Activated T-cell treated with anti-CD3 and anti-CD28 coated beads, Interleukin-2, amount 50 U/mL, for 72 hours (primary cell): ENCODE data around the gene DLGAP3. TPM values are rescaled to one million over a fixed set of nuclear protein-coding genes. Genes with fewer than 3 reads are reported as not detected.
A peak's percentile ranks its signal among the peaks of the same experiment; 100 is the strongest.

ENCODE experiments used
- ATAC-seq, 2 donors: fragments of 150-1000 bp; cut with Tn5 transposase; replicated peaks in 1 of 2; 2 replicates each; pipeline ENCODE4 v1.10.0; 2021; ENCODE audit warnings: moderate library complexity in 2 of 2, mild to moderate bottlenecking in 1 of 2
- DNase-seq, 2 donors: peaks; one replicate each; pipeline ENCODE4 v3.0.0; 2021 to 2022; ENCODE audit warnings: mixed read lengths in 1 of 2
- H3K27ac Mint-ChIP-seq: one replicate; pipeline ENCODE4 v1.8.0; 2022; ENCODE audit warnings: mild to moderate bottlenecking, moderate library complexity, mixed read lengths
- H3K27me3 Mint-ChIP-seq: one replicate; pipeline ENCODE4 v1.8.0; 2022; ENCODE audit warnings: low read depth, mixed read lengths
- H3K36me3 Mint-ChIP-seq, 2 donors: one replicate each; pipeline ENCODE4 v1.8.0; 2022; ENCODE audit warnings: mixed read lengths in 2 of 2, mild to moderate bottlenecking in 1 of 2; ENCODE audit not compliant: insufficient read depth in 2 of 2
- H3K4me1 Mint-ChIP-seq: one replicate; pipeline ENCODE4 v1.8.0; 2022; ENCODE audit warnings: low read depth, mixed read lengths
- H3K4me3 Mint-ChIP-seq, 2 donors: one replicate each; pipeline ENCODE4 v1.8.0; 2022; ENCODE audit warnings: mild to moderate bottlenecking in 2 of 2, mixed read lengths in 2 of 2, moderate library complexity in 2 of 2
- H3K9me3 Mint-ChIP-seq, 2 donors: one replicate each; pipeline ENCODE4 v1.8.0; 2022; ENCODE audit warnings: mixed read lengths in 2 of 2
- total RNA-seq, 2 donors: library from RNA; stranded (reverse); gene quantifications; one replicate each; pipeline ENCODE4 v1.2.3, GENCODE V29; 2022

DLGAP3 gene
- total RNA-seq, 2 donors from 2014 or later = 1.4 to 1.8 TPM

DNA sequence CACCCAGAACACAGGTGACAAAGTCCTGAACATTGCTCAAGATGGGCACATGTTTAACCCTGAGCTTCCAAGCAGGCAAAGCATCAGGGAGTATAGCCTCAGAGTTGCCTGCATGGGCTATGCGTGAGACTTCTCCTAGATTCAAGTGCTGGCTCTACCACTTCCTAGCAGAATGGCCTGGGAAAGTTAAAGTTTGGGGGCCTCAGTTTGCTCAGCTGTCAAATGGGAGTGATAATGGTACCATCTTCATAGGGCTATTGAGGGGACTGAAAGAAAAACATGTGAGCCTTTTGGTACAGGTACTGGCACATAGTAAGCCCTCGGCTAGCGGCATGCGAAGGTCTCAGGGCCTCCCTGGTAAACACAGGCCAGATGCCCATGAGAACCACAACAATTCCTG, 41.9 kb downstream of the DLGAP3 start:
- Mint-ChIP-seq H3K27me3 (peaks cover 44% of the 10 kb centered on the region), H3K36me3 (peaks cover 4% of the 10 kb centered on the region in 2 donors), H3K9me3 (peaks cover 5 to 6% of the 10 kb centered on the region in 2 donors), H3K4me1 (peaks cover 6% of the 10 kb centered on the region), H3K4me3 (no peak overlapping the region), H3K27ac (no peak overlapping the region)
- no peak for DNase-seq
- ATAC-seq = no peak

- Mint-ChIP-seq H3K36me3 (no peaks in the 10 kb centered on the region), H3K4me3 (peak overlapping the region; percentile 80), H3K9me3 (no peaks in the 10 kb centered on the region), H3K27me3 (peaks cover 51% of the 10 kb centered on the region), H3K4me1 (peaks cover 6% of the 10 kb centered on the region), H3K27ac (no peak overlapping the region)
- DNase-seq = peak; percentile 63 to 69
- peak; percentile 85 to 86 for ATAC-seq
These were observed 43.8 kb downstream of the DLGAP3 start for GRCh38 chr1:34885405-34886247.

DNA sequence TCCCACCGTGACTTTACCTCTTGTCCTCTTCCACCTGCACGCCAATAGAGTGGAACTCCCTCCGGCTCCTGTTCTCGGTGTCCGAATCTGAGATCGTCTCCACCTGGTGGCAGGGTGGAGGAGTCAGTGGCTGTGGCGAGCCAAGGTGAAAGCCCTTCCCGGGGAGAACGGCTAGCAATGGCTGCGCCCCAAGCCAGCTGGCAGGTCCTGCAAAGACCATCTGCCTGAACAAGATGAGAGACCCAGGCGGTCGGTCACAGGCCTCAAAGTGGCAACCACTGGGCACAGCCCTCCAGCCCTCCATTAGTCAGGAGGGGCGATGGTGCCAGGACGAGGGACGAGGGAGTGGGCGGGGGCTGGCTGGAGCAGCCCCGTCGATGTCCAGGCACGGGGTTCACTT, 44.5 kb downstream of the DLGAP3 start:
- Mint-ChIP-seq H3K9me3 (no peaks in the 10 kb centered on the region), H3K36me3 (no peaks in the 10 kb centered on the region), H3K27ac (no peak overlapping the region), H3K4me1 (peaks cover 6% of the 10 kb centered on the region), H3K27me3 (peaks cover 51% of the 10 kb centered on the region), H3K4me3 (peak overlapping the region; percentile 80)
- ATAC-seq = peak in 1 of 2 donors; percentile 12
- DNase-seq = no peak

GRCh38 chr1:34884536-34884935, 44.9 kb downstream of the DLGAP3 start:
- Mint-ChIP-seq H3K27me3 (peaks cover 47% of the 10 kb centered on the region), H3K4me1 (peaks cover 6% of the 10 kb centered on the region), H3K4me3 (peak overlapping the region; percentile 80), H3K9me3 (no peaks in the 10 kb centered on the region), H3K27ac (no peak overlapping the region), H3K36me3 (no peaks in the 10 kb centered on the region)
- ATAC-seq = no peak
- DNase-seq = no peak

- peaks cover 36% of the 10 kb centered on the region for H3K27me3 Mint-ChIP-seq
- no peaks in the 10 kb centered on the region for H3K4me1 Mint-ChIP-seq
- DNase-seq (no peak), ATAC-seq (no peak)
- no peak overlapping the region for H3K27ac Mint-ChIP-seq
- H3K4me3 Mint-ChIP-seq = no peak overlapping the region
- H3K9me3 Mint-ChIP-seq = no peaks in the 10 kb centered on the region
- H3K36me3 Mint-ChIP-seq = no peaks in the 10 kb centered on the region
These were observed 50.2 kb downstream of the DLGAP3 start for GRCh38 chr1:34879230-34879629.

DNA sequence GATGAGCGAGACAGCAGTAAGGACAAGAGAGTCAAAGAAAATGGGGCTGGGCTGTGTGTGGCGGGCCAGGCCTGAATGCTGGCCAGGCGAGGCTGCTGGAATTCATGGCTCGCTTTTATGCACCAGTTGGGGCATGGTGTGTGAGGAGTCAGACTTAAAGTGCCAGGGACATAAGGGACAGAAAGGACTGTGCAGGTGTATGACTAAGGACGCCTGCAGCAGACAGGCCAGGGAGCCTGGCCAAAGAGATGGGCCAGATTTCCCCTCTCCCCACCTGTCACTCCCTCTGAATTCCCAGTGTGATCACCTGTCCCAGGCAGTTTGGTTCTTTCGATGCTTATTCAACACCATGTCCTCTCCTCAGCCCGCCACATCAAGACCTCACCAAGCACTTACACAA, 53.0 kb downstream of the DLGAP3 start:
- Mint-ChIP-seq H3K27ac (no peak overlapping the region), H3K9me3 (no peaks in the 10 kb centered on the region)

DNA sequence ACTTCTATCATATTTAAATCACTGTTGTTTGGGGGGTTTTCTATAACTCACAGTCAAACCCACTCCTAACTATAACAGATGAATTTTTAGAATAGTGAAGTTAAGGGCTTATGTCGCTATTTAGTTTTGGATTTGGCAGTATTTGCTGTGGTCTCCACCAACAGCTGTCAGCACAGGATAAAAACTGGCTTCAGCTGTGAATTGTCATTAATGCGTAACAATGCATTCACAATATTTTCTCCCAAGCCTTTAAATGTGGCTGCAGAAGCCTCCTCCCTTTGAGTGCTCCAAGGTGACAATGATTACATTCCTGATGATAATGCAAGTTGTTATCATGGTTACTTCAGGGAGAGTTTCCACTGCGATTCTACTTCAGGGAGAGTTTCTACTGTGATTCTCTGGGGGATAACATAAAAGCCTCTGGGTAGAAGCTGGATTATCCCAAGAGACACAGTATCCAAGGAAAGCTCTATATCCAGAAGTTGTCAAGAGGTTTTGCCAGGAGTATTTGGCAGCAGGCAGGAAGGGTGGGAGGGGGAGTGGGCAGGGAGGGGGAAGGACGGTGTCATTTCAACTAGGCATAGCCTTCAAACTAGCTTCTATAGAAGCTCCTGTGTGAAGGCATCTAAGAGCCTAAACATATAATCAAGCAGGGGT, 55.0 kb downstream of the DLGAP3 start:
- Mint-ChIP-seq H3K4me1 (peaks cover 10% of the 10 kb centered on the region), H3K27me3 (peaks cover 36% of the 10 kb centered on the region), H3K36me3 (no peaks in the 10 kb centered on the region), H3K4me3 (no peak overlapping the region), H3K27ac (no peak overlapping the region), H3K9me3 (no peaks in the 10 kb centered on the region)
- DNase-seq (no peak), ATAC-seq (no peak)

More for the DNA sequence above, 53.0 kb downstream of the DLGAP3 start:
- no peak for ATAC-seq
- no peak overlapping the region for H3K4me3 Mint-ChIP-seq
- H3K36me3 Mint-ChIP-seq = no peaks in the 10 kb centered on the region
- DNase-seq = no peak
- H3K27me3 Mint-ChIP-seq = peaks cover 30% of the 10 kb centered on the region
- peaks cover 6% of the 10 kb centered on the region for H3K4me1 Mint-ChIP-seq

- no peaks in the 10 kb centered on the region for H3K36me3 Mint-ChIP-seq
- peaks cover 40% of the 10 kb centered on the region for H3K27me3 Mint-ChIP-seq
- no peak for DNase-seq
- H3K9me3 Mint-ChIP-seq = no peaks in the 10 kb centered on the region
- no peak overlapping the region for H3K27ac Mint-ChIP-seq
- H3K4me1 Mint-ChIP-seq = peaks cover 18% of the 10 kb centered on the region
- ATAC-seq = no peak
- H3K4me3 Mint-ChIP-seq = no peak overlapping the region
These were observed 57.3 kb downstream of the DLGAP3 start for GRCh38 chr1:34872133-34872503.

- no peak for DNase-seq
These were observed 57.9 kb downstream of the DLGAP3 start for GRCh38 chr1:34871443-34872132.

GRCh38 chr1:34870395-34870794, 59.1 kb downstream of the DLGAP3 start:
- peaks cover 25% of the 10 kb centered on the region for H3K27me3 Mint-ChIP-seq
- ATAC-seq (no peak), DNase-seq (no peak)
- no peaks in the 10 kb centered on the region for H3K9me3 Mint-ChIP-seq
- H3K36me3 Mint-ChIP-seq = no peaks in the 10 kb centered on the region
- no peak overlapping the region for H3K4me3 Mint-ChIP-seq
- H3K27ac Mint-ChIP-seq = no peak overlapping the region
- H3K4me1 Mint-ChIP-seq = peaks cover 19% of the 10 kb centered on the region

More at GRCh38 chr1:34871443-34872132, 57.9 kb downstream of the DLGAP3 start:
- Mint-ChIP-seq H3K27me3 (peaks cover 35% of the 10 kb centered on the region), H3K9me3 (no peaks in the 10 kb centered on the region), H3K27ac (no peak overlapping the region), H3K36me3 (no peaks in the 10 kb centered on the region), H3K4me1 (peaks cover 19% of the 10 kb centered on the region), H3K4me3 (no peak overlapping the region)
- no peak for ATAC-seq

- DNase-seq = no peak
- Mint-ChIP-seq H3K4me3 (no peak overlapping the region), H3K4me1 (peaks cover 22% of the 10 kb centered on the region), H3K9me3 (no peaks in the 10 kb centered on the region), H3K27ac (no peak overlapping the region), H3K36me3 (no peaks in the 10 kb centered on the region), H3K27me3 (peaks cover 25% of the 10 kb centered on the region)
- ATAC-seq = no peak
These were observed 59.7 kb downstream of the DLGAP3 start for GRCh38 chr1:34869760-34870159.

- Mint-ChIP-seq H3K27me3 (peaks cover 25% of the 10 kb centered on the region), H3K27ac (no peak overlapping the region), H3K4me1 (peaks cover 35% of the 10 kb centered on the region), H3K36me3 (no peaks in the 10 kb centered on the region), H3K4me3 (peak overlapping the region in 1 of 2 donors; percentile 6), H3K9me3 (no peaks in the 10 kb centered on the region)
- no peak for DNase-seq
- no peak for ATAC-seq
These were observed 61.0 kb downstream of the DLGAP3 start for GRCh38 chr1:34868230-34869049.
